GM19463 (cell line): ENCODE results near the gene AUTS2.

Source experiments
- ATAC-seq: cut with Tn5 transposase; IDR thresholded peaks from one replicate; pipeline ENCODE4 v1.9.1; 2021; ENCODE audit warnings: mild to moderate bottlenecking, moderate library complexity; ENCODE audit not compliant: unreplicated experiment

The AUTS2 gene

DNA sequence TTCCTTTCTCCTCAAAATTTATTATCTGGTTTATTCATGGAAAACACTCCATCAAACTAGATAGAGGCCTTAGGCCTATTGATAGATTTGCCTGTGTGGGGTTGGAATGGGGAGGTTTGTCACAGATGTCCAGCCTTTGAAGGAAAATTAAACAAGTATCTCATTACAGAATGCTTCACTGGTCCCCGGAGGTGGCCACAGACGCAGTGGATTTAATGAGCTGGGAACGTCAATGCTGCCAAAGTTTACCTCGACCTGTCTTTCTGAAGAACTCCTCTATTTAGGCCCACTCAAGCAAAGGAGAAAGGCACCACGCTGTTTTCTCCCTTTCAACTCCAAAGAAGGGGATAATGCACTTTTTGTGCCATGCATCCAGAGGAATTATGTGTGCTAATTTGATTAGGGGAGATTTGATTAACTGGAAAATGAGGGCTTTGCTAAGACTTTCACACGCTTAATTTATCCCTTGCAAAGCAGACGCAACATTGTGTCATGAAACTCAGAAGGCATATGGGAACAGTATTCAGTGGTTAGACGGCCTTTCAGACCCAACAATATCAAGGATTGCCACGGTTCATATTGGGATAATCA, 974.9 kb downstream of the AUTS2 start:
- no peak for ATAC-seq

- no peak for ATAC-seq
Measured at GRCh38 chr7:70573696-70574095, 975.4 kb downstream of the AUTS2 start.

GRCh38 chr7:70574314-70574834, 976.1 kb downstream of the AUTS2 start:
- ATAC-seq = no peak

- no peak for ATAC-seq
Measured at GRCh38 chr7:70574970-70575799, 976.9 kb downstream of the AUTS2 start.

DNA sequence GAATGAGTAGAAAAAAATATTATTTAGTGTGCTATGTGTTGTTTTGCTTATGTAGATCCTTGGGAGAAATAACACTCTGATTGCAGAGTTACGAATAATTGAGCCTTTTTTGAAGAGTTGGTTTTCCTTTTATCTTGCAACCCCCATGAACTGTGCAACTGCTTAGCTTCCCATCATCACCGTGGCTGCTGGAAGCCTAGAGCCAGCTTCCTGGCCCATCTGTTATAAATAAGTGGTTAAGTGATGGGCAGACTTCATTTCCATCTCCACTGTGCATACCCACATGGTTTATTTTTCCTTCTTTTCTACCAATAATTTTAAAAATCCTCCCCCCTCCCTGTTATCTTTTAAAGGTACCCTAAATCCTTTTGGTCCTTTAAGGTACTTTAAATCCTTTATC, 978.8 kb downstream of the AUTS2 start:
- no peak for ATAC-seq

- ATAC-seq = no peak
Measured at GRCh38 chr7:70578131-70578530, 979.9 kb downstream of the AUTS2 start.

DNA sequence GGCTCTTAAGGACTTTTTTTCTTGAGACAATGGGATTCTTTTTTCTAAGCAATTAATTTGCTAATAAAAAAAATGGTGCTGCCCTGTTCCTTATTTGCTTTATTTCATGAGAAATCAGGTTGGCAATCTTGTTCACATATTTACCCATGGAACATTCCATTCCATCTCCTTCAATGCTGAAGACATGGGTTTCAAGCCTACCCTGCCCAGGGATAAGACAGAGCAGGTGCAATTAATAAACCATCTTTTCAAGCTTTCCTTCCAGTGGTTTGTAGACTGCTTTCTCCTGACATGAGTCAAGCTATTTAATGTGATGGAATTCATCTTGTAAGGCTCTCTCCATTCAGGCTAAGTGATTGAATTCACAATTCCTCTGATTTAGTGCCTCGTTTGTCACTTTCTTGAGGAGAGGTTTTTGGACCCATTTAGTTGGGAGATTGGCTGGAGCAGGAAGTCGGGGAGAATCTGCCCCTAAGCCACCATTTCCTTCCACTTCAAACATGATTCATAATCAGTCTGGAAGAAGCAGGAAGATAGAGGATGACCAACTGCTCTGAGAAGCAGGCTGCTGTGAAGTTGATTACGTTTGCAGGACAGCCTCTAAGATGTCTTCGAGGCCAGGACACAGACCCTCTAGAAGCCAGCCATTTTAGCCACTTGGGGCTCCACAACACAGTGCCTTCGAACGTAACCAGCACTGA, 981.3 kb downstream of the AUTS2 start:
- ATAC-seq = no peak

GRCh38 chr7:70580161-70580560, 981.9 kb downstream of the AUTS2 start:
- ATAC-seq = no peak

DNA sequence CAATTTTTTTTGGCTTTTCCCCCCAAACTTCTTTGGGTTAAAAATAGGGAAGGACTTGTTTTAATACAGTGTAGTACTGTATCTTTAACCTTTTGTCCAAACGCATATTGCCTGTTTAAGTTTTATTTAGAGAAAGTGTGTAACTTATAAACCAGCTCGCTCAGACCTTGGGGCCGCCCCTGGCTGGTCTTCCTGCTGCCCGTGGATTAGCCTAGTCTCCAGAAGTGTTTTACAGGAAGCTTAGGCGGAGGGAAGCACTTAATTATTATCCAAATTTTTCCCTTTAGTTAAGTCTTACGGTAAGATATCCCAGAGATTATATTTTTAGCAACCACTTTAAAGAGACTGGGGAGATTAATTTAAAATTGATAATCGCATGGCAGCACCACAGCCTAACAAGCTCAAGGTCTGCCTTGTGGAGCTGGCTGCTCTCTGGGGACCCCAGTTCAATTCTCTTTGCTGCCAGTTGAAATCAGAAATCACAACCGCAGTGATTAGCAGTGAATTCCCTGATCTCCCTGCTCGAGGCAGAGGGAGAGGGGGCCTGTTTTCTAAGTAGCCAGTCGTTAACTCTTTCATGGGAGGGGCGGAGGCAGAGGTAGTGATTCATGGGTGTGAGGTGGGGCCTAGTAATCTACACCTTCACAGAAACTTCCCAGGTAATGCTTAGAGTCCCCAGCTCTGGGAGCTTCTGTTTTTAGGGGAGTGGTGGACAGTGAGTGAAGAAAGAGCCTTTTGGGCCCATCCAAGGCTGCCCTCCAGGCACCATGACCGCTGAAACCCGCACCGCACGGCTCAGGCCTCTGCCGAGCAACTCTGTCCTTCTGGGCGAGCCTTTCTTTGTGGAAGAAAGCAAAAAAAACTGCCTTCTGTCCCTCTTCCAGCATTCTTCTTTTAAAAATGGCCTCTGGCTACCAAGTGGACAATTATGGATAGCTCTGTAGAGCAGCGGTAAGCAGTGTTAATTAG, 984.9 kb downstream of the AUTS2 start:
- ATAC-seq = no peak

GRCh38 chr7:70583965-70584883, 985.9 kb downstream of the AUTS2 start:
- ATAC-seq = no peak

- no peak for ATAC-seq
Measured at GRCh38 chr7:70585071-70585470, 986.8 kb downstream of the AUTS2 start.

- no peak for ATAC-seq
Measured at GRCh38 chr7:70586822-70587221, 988.5 kb downstream of the AUTS2 start.

DNA sequence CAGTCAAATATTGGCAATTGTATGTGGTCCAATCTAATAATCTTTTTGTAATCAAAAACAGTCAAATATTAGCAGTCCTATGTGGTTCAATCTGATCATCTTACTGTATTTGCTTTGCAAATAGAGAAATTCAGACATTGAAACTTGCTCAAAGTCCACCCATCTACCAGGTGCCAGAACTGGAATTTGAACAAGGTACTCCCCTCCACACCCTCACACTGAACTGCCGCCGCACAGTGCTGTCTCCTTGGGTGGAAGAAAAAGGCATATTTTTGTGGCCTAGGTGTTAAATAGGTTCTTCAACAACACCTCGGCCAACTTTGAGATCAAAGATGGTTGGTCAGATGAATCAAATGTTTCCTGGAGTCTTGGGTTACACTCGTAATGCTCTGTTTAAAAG, 989.5 kb downstream of the AUTS2 start:
- ATAC-seq = no peak

DNA sequence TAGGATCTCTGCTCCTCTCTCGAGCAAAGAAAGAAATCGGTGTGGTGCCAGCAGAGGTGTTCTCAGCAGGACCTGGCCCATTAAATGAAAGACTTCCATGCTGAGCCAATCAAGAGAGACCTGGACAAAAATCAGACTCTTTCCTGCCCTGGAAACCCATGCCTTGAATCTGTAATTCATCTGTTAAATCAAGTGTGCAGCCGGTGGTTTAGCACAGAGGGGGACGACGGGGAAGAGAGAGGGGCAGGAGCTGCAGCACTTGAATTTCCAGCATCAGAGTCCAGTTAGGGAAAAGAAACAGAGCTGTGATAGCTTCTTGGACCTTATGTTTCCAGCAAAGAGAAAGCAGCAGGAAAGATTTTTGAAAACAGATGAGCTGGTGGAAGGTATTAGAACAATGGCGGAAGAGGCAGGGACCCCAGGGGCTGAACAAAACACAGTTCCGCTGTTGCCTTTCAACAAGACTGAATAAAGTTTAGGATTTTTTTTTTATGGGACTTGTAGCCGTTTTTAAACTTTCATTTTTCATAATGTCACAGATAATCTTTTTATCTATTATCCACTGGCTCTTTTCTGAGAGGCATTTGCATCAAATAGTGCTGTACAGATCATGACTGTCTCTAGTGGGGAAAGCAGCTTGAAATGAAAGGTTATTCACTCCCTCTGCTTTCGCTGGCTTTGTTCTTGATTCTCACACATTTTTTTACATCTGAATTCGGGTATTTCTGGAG, 990.1 kb downstream of the AUTS2 start:
- no peak for ATAC-seq

GRCh38 chr7:70589010-70589409, 990.7 kb downstream of the AUTS2 start:
- no peak for ATAC-seq

DNA sequence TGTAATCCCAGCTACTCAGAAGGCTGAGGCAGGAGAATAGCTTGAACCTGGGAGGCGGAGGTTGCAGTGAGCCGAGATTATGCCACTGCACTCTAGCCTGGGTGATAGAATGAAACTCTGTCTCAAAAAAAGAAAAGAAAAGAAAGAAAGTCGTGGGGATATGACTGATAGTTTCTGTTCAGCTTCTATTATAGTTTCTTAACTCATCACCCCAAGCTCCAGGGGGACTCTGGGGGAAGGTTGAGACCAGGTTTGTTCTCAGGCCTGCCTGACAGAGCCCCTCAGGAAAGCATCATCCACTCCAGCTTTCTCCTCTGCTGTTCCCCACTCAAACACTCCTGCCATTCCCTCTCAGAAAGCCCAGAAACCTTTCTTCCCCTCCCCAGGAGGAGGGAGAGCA, 991.3 kb downstream of the AUTS2 start:
- no peak for ATAC-seq

- no peak for ATAC-seq
Measured at GRCh38 chr7:70590126-70590854, 992.0 kb downstream of the AUTS2 start.

DNA sequence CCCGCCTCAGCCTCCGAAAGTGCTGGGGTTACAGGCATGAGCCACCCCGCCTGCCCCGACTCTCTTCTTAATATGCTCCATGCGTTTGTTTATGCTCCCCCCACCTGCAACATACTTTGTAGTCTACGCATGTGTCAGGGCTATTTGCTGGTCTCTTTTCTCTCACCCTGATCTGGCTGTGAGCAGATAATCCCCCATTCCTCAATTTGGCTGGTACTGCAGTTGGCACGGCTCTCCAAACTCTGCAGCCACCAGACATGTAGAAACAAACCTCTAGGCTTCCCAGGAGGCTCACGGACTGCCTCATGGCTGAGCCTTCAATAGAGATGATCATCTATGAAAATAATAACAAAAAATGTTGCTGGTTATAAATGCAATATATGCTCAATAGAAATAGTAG, 993.4 kb downstream of the AUTS2 start:
- no peak for ATAC-seq
